ENCODE data around the gene PSTPIP1.

DNA sequence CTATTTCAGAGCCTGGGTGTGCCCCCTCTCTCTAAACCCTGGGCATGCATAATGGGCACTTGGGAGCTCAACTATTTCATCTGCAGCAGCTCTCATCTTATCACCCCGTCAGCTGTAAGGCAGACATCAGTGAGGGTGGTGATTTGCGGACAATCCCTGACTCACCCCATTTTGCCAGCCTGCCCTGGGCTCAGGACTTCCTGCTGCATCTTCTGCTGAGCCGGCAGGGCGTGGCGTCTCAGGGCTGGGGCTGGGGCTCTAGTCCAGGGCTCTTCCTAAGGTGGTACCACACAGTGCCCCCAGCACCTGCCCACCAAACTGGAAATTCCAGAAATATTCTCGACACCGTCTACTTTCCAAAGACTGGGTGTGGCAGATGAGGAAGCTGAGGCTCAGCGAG lies 925 bp upstream of the PSTPIP1 start:
- TF ChIP-seq, protein P1, sequence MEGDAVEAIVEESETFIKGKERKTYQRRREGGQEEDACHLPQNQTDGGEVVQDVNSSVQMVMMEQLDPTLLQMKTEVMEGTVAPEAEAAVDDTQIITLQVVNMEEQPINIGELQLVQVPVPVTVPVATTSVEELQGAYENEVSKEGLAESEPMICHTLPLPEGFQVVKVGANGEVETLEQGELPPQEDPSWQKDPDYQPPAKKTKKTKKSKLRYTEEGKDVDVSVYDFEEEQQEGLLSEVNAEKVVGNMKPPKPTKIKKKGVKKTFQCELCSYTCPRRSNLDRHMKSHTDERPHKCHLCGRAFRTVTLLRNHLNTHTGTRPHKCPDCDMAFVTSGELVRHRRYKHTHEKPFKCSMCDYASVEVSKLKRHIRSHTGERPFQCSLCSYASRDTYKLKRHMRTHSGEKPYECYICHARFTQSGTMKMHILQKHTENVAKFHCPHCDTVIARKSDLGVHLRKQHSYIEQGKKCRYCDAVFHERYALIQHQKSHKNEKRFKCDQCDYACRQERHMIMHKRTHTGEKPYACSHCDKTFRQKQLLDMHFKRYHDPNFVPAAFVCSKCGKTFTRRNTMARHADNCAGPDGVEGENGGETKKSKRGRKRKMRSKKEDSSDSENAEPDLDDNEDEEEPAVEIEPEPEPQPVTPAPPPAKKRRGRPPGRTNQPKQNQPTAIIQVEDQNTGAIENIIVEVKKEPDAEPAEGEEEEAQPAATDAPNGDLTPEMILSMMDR (conservative IDR thresholded peaks at IDR 0.05; ENCODE audit: low read length), result no peak
- TF ChIP-seq EZH2phosphoT487 (IDR thresholded peaks at IDR 0.05; ENCODE audit: borderline replicate concordance), result no peak
